ENCODE results near the gene HNRNPD. TPM values are rescaled to one million over a fixed set of nuclear protein-coding genes. Genes with fewer than 3 reads are reported as not detected.
"Not testable (repeated sequence)": the region's sequence is repeated elsewhere in the genome, so short reads cannot be mapped to it uniquely, and the experiment has no call there.

The HNRNPD gene
- total RNA-seq, 4 donors from 2014 or later, result 53.9 to 85.6 (median 69.0) TPM

- H3K27me3 ChIP-seq, result no peaks in the 10 kb centered on the region
- no peaks in the 10 kb centered on the region for H3K36me3 ChIP-seq
- no peak overlapping the region for H3K4me3 ChIP-seq
- 94% methylated on average over 4 of the region's 4 CpGs for WGBS
- TF ChIP-seq CTCF (IDR thresholded peaks at IDR 0.05), result no peak
- no peak for TF ChIP-seq POLR2A (IDR thresholded peaks at IDR 0.05; ENCODE audit: low read depth)
- no peak for TF ChIP-seq EP300 (IDR thresholded peaks at IDR 0.05)
- no peak for TF ChIP-seq POLR2AphosphoS5 (IDR thresholded peaks at IDR 0.05)
- no peaks in the 10 kb centered on the region for H3K9me3 ChIP-seq
- intact Hi-C loops (cut with DNase I), result no loop called here
- no peak for DNase-seq (ENCODE audit: extremely low spot score)
- no peaks in the 10 kb centered on the region for H3K4me1 ChIP-seq
- no peak overlapping the region for H3K27ac ChIP-seq (replicated peaks in 1 of 4)
Measured at GRCh38 chr4:82331814-82332213, 42.0 kb downstream of the HNRNPD start.

GRCh38 chr4:82320351-82320750 lies 53.4 kb downstream of the HNRNPD start:
- intact Hi-C loops (cut with DNase I), result no loop called here
- no peaks in the 10 kb centered on the region for H3K36me3 ChIP-seq
- 92% methylated on average over 4 of the region's 4 CpGs for WGBS
- no peaks in the 10 kb centered on the region for H3K27me3 ChIP-seq
- H3K9me3 ChIP-seq, result peaks cover 0 to 5% (median 2%) of the 10 kb centered on the region in 4 donors
- no peaks in the 10 kb centered on the region for H3K4me1 ChIP-seq
- H3K27ac ChIP-seq (replicated peaks in 1 of 4), result no peak overlapping the region
- H3K4me3 ChIP-seq, result no peak overlapping the region
- TF ChIP-seq CTCF (IDR thresholded peaks at IDR 0.05), result no peak
- no peak for TF ChIP-seq EP300 (IDR thresholded peaks at IDR 0.05)
- no peak for TF ChIP-seq POLR2A (IDR thresholded peaks at IDR 0.05; ENCODE audit: low read depth)
- TF ChIP-seq POLR2AphosphoS5 (IDR thresholded peaks at IDR 0.05), result no peak
- no peak for DNase-seq (ENCODE audit: extremely low spot score)

GRCh38 chr4:82303063-82303462 lies 70.7 kb downstream of the HNRNPD start:
- H3K27me3 ChIP-seq; DNase-seq (ENCODE audit: extremely low spot score); H3K36me3 ChIP-seq; H3K27ac ChIP-seq (replicated peaks in 1 of 4); intact Hi-C loops (cut with DNase I); H3K9me3 ChIP-seq; H3K4me1 ChIP-seq; H3K4me3 ChIP-seq: not testable (repeated sequence)
- WGBS, result 74% methylated on average over 5 of the region's 13 CpGs

Small RNA genes within 50 kb of the gene (small RNA-seq; reads per million reads assigned to genes)
- gene RF00150, result 0 to 0.17 (median 0) reads per million in 3 donors

Other genes with a start within 250 kb of the HNRNPD start
- gene HNRNPDL, start 56.5 kb upstream of the HNRNPD start, total RNA-seq, result 100 to 1,000 TPM; 135 to 227 (median 154) TPM
- gene ENOPH1, start 56.6 kb upstream of the HNRNPD start, total RNA-seq, result 10 to 100 TPM; 17.4 to 26.4 (median 22.4) TPM
- 1 to 10 TPM; 3.3 to 8.3 (median 5.6) TPM for gene TMEM150C, start 188.0 kb upstream of the HNRNPD start, total RNA-seq

Measured in esophagus muscularis mucosa (tissue), 4 donors.